Ovary (tissue), 9 donors: ENCODE data around the gene GATA3. TPM values are rescaled to one million over a fixed set of nuclear protein-coding genes. Genes with fewer than 3 reads are reported as not detected.

Experiments used
- DNase-seq, 5 donors: peaks; one replicate each; pipeline ENCODE4 v3.0.0-alpha.2; 2019 to 2020
- H3K27ac ChIP-seq, 2 donors: fragments of 200-600 bp; one replicate each; pipeline versions ENCODE4 v1.5.1 to v1.8.0; 2019 to 2022
- H3K27me3 ChIP-seq: fragments of 200-600 bp; one replicate; pipeline ENCODE4 v1.8.0; 2022
- H3K36me3 ChIP-seq: fragments of 200-600 bp; sonication (generic); one replicate; pipeline ENCODE4 v1.5.1; 2019
- H3K4me1 ChIP-seq: one replicate; pipeline ENCODE4 v1.8.1; 2013; ENCODE audit warnings: mild to moderate bottlenecking, moderate library complexity; ENCODE audit not compliant: insufficient read depth
- H3K4me3 ChIP-seq: fragments of 200-600 bp; sonication (generic); one replicate; pipeline ENCODE4 v1.5.1; 2017
- H3K9me3 ChIP-seq, 2 donors: fragments of 200-600 bp in 1 of 2; sonication (generic) in 1 of 2; one replicate each; pipeline versions ENCODE4 v1.5.1 to v1.8.1; 2013 to 2019; ENCODE audit warnings: mild to moderate bottlenecking in 1 of 2, moderate library complexity in 1 of 2
- CTCF ChIP-seq, 3 donors: fragments of 450-650 bp in 2 of 3; fragments of 200-600 bp in 1 of 3; IDR thresholded peaks; one replicate each; pipeline versions ENCODE4 v1.5.1 to v1.8.0; 2016 to 2022; ENCODE audit warnings: antibody characterized with exemption in 3 of 3, mild to moderate bottlenecking in 1 of 3
- EP300 ChIP-seq: sonication (generic); formaldehyde crosslinking; IDR thresholded peaks from one replicate; pipeline ENCODE4 v1.6.1; 2017; ENCODE audit warnings: antibody characterized with exemption
- POLR2A ChIP-seq: fragments of 450-650 bp; IDR thresholded peaks from one replicate; pipeline ENCODE4 v1.6.1; 2017; ENCODE audit warnings: antibody characterized with exemption, mild to moderate bottlenecking, moderate library complexity
- WGBS, 3 donors: extraction: QIAGEN DNeasy Blood & Tissue Kit in 1 of 3; methylation state at CpG; one replicate each; pipeline versions ENCODE4 v1.1.5 to v1.1.7; 2013 to 2017; 5-methylcytosine and 5-hydroxymethylcytosine counted together
- intact Hi-C, 4 donors: fragments of 100-400 bp; cut with DNase I; formaldehyde crosslinking; loops; one replicate each; pipeline versions ENCODE4 v1.11.0 to v1.15.1; 2022 to 2023
- polyA plus RNA-seq, 2 donors: library from polyadenylated mRNA; stranded (reverse); fragments of 200-250 nt in 1 of 2; fragments of 350-450 nt in 1 of 2; fragmentation: Illumina TruSeq in 1 of 2; extraction: RNeasy Lipid Tissue Mini Kit (QIAGEN cat#74804) in 1 of 2; gene quantifications; one replicate each; pipeline ENCODE4 v1.2.3, GENCODE V29; 2013 to 2014
- total RNA-seq, 7 donors: library from RNA; depleted of rRNA in 2 of 7; stranded (reverse); fragments of >200 nt in 2 of 7; fragmentation: NEBNext Ultra II Directional in 3 of 7; extraction: Animal tissue kit (Norgen Biotek cat#: 25700) in 3 of 7; gene quantifications; one replicate each; pipeline versions ENCODE4 v1.1.0 to v1.2.4, GENCODE V29; 2016 to 2023
- donor health status: DM: no; HTN: no; CAD: no; lungs with moderate emphysema.
- donor health status: DM: no; HTN: no; CAD: no.
- donor health status: Bipolar disorder and iron deficiency.
- donor health status: DM: yes; HTN: yes; CAD: no.
- donor health status: DM: no; HTN: no; CAD: no.
- donor health status: DM: yes; HTN: yes; CAD: no.

Gene GATA3
- total and polyA plus RNA-seq, 9 donors, result 0.15 to 0.48 (median 0.38) TPM; not detected in 2

- H3K27me3 ChIP-seq, result no peaks in the 10 kb centered on the region
- 19 to 25% (median 21%) methylated on average over 15 of the region's 15 CpGs for WGBS, 3 donors
- DNase-seq, result no peak
- no peak overlapping the region for H3K27ac ChIP-seq
- no peaks in the 10 kb centered on the region for H3K4me1 ChIP-seq
- intact Hi-C loops, result no loop called here
- no peak overlapping the region for H3K4me3 ChIP-seq
- no peaks in the 10 kb centered on the region for H3K36me3 ChIP-seq
- H3K9me3 ChIP-seq, result no peaks in the 10 kb centered on the region
- TF ChIP-seq POLR2A (no peak), EP300 (no peak), CTCF (IDR thresholded peaks at IDR 0.05) (no peak)
Measured at GRCh38 chr10:8060010-8060703, 5.7 kb downstream of the GATA3 start.

GRCh38 chr10:8060704-8061121, 6.2 kb downstream of the GATA3 start:
- intact Hi-C loops, result no loop called here
- Histone ChIP-seq H3K27me3 (no peaks in the 10 kb centered on the region), H3K4me1 (no peaks in the 10 kb centered on the region), H3K27ac (no peak overlapping the region), H3K36me3 (no peaks in the 10 kb centered on the region), H3K9me3 (no peaks in the 10 kb centered on the region), H3K4me3 (no peak overlapping the region)
- WGBS, 3 donors, result 54 to 60% (median 57%) methylated on average over 10 of the region's 10 CpGs
- TF ChIP-seq POLR2A, result no peak
- no peak for TF ChIP-seq EP300
- TF ChIP-seq CTCF (IDR thresholded peaks at IDR 0.05), result no peak
- DNase-seq, result no peak

GRCh38 chr10:8061274-8062211, 7.1 kb downstream of the GATA3 start:
- no peaks in the 10 kb centered on the region for H3K4me1 ChIP-seq
- H3K27ac ChIP-seq, result no peak overlapping the region
- no peaks in the 10 kb centered on the region for H3K36me3 ChIP-seq
- DNase-seq, result no peak
- intact Hi-C loops, result no loop called here
- H3K27me3 ChIP-seq, result no peaks in the 10 kb centered on the region
- TF ChIP-seq CTCF (IDR thresholded peaks at IDR 0.05) (no peak), EP300 (no peak), POLR2A (no peak)
- 77 to 80% (median 79%) methylated on average over 17 of the region's 17 CpGs for WGBS, 3 donors
- H3K4me3 ChIP-seq, result no peak overlapping the region
- no peaks in the 10 kb centered on the region for H3K9me3 ChIP-seq

- H3K36me3 ChIP-seq, result no peaks in the 10 kb centered on the region
- no peaks in the 10 kb centered on the region for H3K9me3 ChIP-seq
- intact Hi-C loops, result no loop called here
- TF ChIP-seq EP300 (no peak), CTCF (IDR thresholded peaks at IDR 0.05) (no peak), POLR2A (no peak)
- H3K27me3 ChIP-seq, result no peaks in the 10 kb centered on the region
- WGBS, 3 donors, result 60 to 67% (median 63%) methylated on average over 15 of the region's 15 CpGs
- no peak overlapping the region for H3K27ac ChIP-seq
- DNase-seq, result no peak
- H3K4me1 ChIP-seq, result no peaks in the 10 kb centered on the region
- no peak overlapping the region for H3K4me3 ChIP-seq
Measured at GRCh38 chr10:8063128-8063908, 8.8 kb downstream of the GATA3 start.
